ENCODE results near the gene C10orf53.
"Not testable (repeated sequence)": the region's sequence is repeated elsewhere in the genome, so short reads cannot be mapped to it uniquely, and the experiment has no call there.

Gene C10orf53

DNA sequence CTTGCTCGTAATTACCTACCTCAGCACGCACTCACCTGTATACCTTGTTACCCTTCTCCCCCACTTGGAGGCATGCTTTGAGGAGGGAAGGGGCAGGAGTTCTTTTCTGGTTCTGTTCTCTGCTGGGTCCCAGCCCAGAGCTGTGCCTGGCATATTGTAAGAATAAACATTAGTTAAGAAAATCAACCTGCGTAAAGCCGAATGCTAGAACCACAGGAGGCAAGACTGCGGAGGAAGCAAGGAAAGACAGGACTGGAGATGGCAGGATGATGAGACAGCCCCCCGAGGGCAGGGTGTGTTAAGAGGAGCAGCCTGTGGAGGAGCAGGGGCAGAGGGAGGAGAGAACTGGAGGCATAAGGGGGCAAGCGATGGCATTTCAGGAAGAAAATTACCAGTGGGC is 9.5 kb downstream of the C10orf53 start:
- DNase-seq, result no peak

DNA sequence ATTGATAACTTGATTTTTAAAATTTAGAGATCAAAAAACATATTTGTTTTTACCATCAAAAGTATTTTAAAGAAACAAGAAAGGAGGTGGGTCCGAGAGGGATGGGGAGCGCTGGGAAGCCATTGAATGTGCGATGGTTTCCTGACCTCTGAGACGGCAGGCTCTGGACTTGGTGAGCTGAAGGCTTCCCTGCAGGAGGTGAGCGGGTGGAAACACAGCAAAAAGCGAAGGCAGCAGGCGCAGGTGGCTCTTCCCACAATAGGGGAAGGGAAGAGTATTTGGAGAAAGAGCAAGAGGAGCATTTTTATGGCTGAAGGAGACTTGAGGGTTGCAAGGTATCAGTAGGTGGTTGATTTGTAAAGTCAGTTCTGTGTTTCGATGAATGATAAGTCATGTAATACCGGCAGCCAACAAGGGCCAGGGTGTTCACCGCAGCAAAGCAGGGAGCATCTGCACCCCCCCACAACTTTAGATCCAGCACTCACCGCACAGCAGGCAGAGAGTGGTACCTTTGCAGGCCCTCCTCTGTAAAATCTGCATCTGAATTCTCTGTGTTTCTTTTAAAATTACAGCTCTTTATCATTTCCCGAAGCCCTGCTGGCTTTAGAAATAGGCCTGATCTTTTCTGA is 10.5 kb downstream of the C10orf53 start:
- DNase-seq, result no peak

GRCh38 chr10:49690698-49691356 is 11.4 kb downstream of the C10orf53 start:
- DNase-seq, result no peak

- no peak for DNase-seq
These were observed 12.1 kb downstream of the C10orf53 start for GRCh38 chr10:49691588-49691987.

GRCh38 chr10:49694466-49694865 is 15.0 kb downstream of the C10orf53 start:
- no peak for DNase-seq

DNA sequence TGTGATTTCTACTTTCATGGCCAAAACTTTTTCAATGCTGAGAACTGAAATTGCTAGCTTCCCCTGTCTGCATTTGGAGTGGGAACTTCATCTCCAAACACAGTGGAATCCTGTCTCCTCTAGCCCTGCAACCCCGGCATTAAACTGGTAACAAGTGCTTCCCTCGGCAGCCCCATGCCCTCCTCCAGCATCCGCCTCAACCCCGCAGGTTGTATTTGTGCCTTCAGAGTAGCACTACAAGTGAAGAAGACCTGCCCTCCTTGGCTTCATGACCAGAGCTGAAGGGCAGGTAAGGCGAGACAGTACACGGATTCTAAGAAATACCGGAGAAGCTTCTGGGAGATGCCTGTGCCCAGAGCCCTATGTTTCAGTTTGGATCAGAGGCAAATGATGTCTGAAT is 16.9 kb downstream of the C10orf53 start:
- DNase-seq, result no peak

DNA sequence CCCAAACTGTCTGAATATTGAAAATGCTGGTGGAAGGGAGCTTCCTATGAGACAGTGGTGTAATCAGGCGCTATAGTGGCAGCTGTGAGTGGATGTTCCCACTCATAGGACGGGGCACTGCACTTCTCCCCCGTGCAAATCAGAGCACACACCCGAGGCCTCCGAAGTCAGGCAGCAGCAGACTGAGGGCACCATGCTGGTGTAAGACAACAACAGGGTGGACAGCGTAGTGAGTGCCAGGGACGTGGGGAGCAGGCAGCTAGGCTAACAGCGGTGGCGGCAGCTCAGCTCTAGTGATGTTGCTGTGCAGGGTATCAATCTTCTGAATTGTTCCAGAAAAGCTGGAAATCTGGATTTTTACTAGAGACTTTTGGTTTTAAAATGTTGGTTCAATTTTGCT is 19.2 kb downstream of the C10orf53 start:
- DNase-seq, result no peak

DNA sequence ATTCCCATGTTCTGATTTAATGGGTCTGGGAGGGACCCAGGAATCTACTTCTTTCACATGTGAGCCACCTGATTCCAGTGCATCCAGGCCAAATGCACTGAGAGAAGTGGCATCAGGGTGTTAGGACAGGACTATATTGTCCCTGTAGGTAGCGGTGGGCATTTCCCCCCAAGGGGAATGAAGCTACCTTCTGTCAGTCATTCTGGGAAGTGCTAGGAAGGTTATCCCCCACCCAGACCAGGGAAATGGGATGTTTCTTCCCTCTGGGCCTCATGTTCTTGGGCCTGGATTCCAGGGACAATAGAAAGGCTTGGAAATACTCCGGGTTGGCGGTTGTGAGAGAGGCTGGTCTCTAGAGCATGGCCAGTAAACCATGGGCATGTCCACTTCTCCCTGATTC is 20.8 kb downstream of the C10orf53 start:
- no peak for DNase-seq

- no peak for DNase-seq
These were observed 21.5 kb downstream of the C10orf53 start for GRCh38 chr10:49700997-49701396.

DNA sequence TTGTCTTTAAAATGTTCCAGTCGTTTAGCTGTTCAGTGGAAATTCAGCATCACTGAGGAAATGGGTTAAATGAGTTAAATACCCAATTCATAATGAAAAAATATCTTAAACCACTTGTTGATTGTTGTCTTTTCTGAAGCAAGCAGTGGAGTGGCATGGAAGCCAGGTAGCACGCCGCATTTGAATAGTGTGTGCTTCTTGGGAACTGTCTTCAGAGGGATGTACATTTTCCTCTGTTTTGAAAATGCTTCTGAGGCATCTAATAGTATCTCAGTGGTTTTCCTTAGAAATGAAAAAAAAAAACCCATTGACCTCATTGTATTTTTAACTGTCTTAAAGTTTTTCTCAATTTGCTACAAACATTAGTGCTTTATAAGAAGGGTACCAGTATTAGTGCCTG is 28.1 kb downstream of the C10orf53 start:
- DNase-seq, result no peak

DNA sequence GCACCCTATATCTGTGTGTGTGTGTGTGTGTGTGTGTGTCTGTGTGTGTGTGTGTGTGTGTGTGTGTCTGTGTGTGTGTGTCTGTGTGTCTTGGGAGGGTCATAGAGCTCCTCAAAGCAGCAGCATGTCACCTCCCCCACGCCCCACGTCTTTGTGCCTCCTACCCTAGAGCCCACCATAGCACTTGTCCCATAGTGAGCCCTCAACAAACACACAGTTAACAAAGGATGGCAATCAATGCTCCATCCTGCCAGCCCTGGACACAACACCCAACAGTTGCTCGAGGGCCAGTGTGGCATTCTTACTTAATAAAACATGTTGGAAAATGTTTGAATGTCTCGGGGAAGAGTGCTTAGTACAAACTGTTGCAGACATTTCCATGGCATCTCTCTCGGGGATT is 30.5 kb downstream of the C10orf53 start:
- DNase-seq, result no peak

DNA sequence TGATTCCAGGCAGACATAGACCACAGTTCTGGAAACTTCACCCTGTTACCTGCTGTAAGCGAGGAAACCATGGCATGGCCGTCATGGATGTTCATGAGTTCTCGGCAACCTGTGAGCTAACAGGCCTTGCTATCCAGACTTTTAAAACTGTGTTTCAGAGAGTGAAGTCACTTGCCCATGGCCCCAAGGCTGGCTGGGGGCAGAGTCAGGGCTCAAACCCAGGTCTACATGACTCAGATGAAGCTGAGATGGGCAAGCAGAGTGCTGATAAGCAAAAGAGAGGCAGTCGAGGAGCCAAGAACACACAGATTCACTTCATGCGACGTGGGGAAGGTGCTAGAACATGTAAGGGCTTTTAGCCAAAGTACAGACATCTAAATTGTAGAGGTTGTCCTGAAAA is 31.5 kb downstream of the C10orf53 start:
- no peak for DNase-seq

- no peak for DNase-seq
These were observed 32.0 kb downstream of the C10orf53 start for GRCh38 chr10:49711481-49711880.

DNA sequence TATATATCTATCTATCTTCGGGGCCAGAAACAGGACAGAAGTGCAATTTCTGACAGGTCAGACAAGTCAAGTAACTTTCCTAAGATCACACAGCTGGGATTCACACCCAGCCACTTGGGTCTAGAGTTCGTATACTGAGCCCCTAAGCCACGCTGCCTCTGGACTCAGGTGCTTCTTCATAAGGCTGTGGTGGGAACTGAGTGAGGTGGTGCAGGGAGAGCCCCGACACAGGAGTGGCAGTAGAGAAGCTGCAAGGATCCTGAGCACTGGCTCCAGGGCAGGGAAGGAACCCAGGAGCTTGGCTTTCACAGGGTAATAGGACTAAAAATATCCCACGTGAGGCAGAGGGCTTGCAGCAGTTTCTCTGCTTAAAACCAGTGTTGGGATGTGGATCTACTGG is 33.8 kb downstream of the C10orf53 start:
- DNase-seq, result no peak

DNA sequence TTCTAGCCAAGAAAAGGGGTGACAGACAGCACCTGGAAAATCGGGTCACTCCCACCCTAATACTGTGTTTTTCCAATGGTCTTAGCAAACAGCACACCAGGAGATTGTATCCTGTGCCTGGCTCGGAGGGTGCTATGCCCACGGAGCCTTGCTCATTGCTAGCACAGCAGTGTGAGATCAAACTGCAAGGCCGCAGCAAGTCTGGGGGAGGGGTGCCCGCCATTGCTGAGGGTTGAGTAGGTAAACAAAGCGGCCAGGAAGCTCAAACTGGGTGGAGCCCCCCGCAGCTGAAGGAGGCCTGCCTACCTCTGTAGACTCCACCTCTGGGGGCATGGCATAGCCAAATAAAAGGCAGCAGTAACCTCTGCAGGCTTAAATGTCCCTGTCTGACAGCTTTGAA is 35.7 kb downstream of the C10orf53 start:
- DNase-seq, result not testable (repeated sequence)

DNA sequence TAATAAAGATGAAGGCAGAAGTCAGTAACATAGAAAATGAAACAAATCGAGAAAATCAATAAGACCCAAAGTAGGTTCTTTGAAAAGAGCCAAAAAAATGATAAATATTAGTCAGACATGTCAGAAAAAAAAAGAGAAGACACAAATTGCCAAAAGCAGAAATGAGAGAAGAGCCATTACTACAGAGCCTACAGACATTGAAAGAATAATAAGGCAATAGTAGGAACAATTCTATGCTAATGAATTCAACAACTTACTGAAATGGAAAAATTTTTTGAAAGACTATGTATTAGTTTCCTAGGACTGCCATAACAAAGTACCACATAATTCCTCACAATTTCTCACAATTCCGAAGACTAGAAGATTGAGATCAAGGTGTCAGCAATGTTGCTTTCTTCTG is 47.1 kb downstream of the C10orf53 start:
- no peak for DNase-seq

DNA sequence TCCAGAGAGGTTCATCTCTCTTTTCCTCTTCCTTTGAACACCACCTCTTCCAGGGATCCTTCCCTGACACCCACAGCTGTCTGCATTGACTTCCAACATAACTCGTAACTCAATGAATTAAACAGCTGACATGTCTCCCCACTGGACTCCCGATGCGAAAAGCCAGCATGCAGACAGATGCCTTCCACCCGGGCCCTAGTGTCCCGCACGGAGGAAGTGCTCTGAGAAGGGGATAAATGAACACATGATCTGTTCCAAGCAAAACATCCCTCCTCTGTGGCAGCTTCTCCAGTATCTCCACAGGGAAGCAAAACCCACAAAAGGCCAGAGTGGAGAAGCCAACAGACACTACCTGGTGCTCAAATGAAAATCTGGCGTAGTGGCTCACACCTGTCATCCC is 54.4 kb downstream of the C10orf53 start:
- no peak for DNase-seq

GRCh38 chr10:49734676-49735075 is 55.2 kb downstream of the C10orf53 start:
- no peak for DNase-seq

GRCh38 chr10:49735161-49735560 is 55.7 kb downstream of the C10orf53 start:
- no peak for DNase-seq

GRCh38 chr10:49735848-49736563 is 56.6 kb downstream of the C10orf53 start:
- DNase-seq, result no peak

- DNase-seq, result no peak
These were observed 57.2 kb downstream of the C10orf53 start for GRCh38 chr10:49736564-49737113.

DNA sequence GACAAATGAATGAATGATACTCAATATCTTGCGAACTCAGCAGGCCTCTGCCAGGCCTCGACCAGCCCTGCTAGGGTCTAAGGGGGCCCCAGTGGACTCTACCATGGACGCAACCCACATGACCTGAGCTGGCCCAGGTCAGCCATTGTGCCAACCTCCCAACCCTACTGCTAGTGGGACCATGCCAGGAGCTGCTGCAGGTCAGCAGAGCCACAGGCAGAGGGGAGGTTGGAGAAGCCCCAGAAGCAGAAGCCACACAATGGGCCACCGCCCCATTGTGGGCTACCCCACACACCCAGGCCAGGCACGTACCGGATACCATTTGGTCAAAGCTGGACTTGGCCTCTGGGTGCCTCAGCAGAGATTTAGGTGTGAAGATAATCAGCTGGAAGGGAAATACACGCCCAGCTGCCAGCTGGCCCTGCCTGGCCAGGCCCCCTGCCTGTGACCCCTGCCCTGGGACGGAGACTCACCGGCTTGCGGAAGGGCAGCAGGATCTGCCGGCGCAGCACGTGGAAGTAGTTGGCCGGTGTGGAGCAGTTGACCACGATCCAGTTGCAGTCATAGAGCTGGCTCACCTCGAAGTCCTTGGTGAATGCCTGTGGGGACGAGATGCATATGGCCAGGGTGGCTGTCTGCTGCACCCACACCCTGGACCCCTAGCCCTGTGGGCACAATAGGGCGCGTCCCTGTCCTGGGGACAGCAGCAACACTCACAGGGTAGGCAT is 58.2 kb downstream of the C10orf53 start:
- no peak for DNase-seq

All from effector CD4-positive, alpha-beta T cell (primary cell).